Measurements from ENCODE around the gene UROC1. TPM values are rescaled to one million over a fixed set of nuclear protein-coding genes. Genes with fewer than 3 reads are reported as not detected.

Gene UROC1
- not detected in 2 replicates for total RNA-seq

DNA sequence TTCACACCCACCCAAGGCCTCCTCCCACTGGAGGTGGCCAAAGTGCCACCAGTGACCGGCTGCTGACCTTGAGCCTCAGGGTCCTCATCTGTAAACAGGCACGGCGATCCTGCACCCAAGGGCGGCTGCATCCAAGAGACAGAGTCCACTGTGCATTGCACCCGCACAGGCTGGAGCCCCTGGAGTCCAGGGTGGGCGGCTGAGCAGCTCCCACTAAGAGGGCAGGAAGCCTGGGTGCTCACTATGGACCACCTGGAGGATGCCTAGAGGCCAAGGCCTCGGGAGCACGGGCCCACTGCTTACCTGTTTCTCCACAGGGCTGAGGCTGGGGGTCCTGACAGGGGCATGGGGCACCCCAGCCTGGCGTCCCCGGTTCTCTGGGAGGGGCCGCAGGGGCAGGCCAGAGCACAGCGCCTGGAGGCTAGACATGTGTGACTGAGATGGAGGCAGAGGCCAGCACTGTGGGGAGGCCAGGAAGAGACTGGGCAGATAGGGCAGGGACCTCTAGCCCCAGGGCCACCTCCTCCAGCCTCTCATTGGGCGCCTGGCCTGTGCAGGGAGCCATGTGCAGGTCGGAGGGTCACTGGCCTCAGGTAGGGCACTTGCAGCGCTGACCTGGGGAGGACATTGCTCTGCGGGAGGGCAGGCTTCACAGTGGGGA is at the start of gene UROC1:
UROC1 (minus strand) TSS at position 483 of the 661 bp plus-strand sequence; CDS start at position 429, 54 bp downstream.
- DNase-seq (ENCODE audit: low read depth, low spot score), result no peak

GRCh38 chr3:126562737-126563276 is 45.2 kb upstream of the UROC1 start:
- DNase-seq (ENCODE audit: low read depth, low spot score), result no peak

DNA sequence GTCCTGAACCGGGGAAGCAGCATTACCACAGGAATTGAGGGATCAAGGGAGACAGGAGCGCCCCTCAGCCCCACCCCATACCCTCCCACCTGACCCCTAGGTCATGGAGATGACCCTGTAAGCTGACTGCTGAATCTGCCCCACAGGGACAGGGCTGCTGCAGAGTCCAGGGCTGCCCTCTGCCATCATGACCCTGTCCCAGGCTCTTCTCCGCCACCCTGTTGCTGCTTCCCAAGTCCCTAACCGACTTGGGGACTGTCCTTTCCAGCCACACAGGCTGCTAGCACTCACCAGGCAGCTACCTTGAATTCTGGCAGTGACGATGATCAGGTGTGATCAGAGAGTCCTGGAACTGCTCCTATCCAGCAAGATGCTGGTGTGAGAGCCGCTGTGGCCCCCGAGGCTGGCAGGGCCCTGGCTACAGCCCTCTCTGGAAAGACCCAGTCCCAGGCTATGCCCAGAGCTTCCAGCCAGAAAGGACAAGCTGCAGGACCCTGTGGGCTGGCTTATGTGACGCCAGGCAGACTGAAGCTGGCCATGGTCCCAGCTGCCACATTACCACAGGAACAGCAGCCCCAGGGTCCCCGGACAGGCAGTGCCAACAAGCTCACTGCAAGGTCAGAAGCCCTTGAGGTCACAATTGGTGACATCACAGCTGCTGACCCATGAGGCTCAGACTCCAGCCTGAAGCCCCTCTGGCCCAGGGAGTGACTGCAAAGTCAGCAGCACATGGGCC is 40.9 kb upstream of the UROC1 start, which contains the start of gene C3orf22:
C3orf22 (minus strand) TSS at position 597 of the 736 bp plus-strand sequence. CDS start 5,542 bp downstream, outside the sequence.
- no peak for DNase-seq (ENCODE audit: low read depth, low spot score)

DNA sequence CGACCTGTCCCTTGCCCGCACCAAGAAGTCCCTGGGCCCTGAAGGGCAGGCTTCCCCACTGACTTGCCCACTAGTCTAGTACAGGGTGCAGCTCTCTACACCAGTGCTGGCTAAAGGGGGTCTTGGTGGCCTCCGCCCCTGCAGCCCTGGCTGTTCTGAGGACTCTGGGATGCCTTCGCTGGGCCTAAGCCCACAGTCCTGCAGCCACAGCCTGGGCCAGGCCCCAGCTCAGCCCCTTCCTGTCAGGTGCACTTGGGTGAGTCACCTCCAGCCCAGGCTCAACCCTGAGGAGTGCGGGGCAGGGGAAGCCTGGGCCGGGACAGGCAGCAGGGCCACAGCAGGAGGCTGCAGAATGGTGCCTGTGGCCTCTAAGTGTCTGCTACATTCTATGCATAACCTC is 40.2 kb upstream of the UROC1 start:
- DNase-seq (ENCODE audit: low read depth, low spot score), result no peak

DNA sequence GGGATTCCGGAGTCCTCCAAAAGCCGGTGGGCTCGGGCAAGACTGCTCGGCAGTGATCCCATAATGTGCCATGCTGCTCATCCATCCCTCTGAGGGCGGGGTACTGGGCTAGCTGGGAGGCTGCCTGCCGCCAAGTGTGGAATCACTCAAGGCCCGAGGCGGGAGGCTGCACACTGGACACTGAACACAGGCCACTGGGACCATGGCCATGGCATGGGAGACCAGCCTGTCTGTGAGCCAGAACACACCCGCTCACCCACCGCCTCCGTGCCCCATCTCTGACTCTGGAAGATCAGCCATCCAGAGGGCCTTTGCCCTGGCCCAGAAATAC is 39.8 kb upstream of the UROC1 start:
- DNase-seq (ENCODE audit: low read depth, low spot score), result no peak

GRCh38 chr3:126556637-126557414 is 39.3 kb upstream of the UROC1 start:
- no peak for DNase-seq (ENCODE audit: low read depth, low spot score)

DNA sequence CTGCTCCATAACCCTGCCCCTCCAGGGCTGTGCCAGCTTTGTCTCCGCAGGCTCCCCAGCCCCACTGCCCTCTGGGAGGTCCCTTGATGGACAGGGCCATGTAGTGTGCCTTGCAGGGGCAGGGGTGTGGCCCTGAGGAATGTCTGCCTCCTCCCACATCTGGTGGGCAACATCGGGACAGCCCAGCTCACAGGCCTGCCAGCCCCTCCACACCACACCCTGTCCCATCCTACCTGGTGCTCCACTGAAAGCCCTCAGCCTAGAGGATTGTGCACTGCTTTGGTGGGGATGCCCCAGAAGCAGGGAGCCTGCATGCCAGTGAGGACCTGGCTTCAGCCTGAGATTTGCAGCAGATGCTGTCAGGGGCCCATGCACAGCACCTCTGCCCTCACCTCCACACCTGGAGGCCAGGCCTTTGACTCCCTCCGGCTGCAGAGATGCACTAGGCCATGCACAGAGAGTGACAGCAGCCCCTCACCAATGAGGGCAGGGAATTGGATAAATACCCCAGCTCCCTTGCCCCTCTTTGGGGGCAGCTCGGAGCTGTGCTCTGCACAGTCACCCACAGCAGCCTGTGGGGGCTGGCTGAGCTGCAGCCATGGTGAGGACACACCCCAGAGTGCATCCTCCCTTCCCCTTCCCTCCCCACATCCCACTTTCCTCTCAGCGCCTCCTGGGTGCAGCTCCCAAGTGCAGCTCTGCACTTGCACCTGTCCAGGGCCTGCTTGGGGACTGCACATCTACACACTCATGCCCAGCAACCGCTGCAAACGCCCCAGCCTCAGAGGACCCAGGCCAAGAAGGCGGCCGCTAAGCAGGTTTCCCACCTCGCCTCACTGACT is 38.4 kb upstream of the UROC1 start:
- no peak for DNase-seq (ENCODE audit: low read depth, low spot score)

- DNase-seq (ENCODE audit: low read depth, low spot score), result no peak
Observed at GRCh38 chr3:126554560-126555525, 37.3 kb upstream of the UROC1 start.

GRCh38 chr3:126553284-126554084 is 35.9 kb upstream of the UROC1 start:
- DNase-seq (ENCODE audit: low read depth, low spot score), result no peak

DNA sequence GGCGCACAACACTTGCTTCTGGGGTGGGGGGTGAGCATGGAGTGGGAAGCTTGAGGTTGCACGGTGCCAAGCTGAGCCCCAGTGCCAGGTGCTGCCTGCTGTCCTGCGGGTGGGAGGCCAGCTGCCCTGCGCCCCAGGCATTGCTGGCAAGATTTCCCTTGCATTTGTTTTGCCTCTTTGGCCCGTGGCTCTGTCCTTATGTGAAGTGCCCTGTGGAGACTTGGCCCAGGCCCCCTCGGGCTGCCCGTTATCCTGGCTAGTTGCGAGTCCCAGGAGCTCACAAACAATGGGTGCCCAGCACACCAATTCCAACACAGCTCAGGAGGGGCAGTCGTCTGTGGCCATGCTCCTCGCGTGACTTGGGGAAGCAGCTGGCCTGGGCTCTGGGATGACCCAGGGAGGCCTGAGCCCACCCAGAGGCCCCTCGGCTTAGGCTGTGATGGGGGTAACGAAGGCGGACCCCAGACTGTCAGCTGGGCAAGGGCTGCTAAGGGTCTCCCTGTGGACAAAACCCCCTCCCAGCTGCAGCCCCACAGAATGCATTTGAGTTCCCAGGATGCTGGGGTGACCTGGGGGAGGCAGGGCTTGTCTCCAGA is 35.2 kb upstream of the UROC1 start:
- no peak for DNase-seq (ENCODE audit: low read depth, low spot score)

- no peak for DNase-seq (ENCODE audit: low read depth, low spot score)
Observed at GRCh38 chr3:126551839-126552687, 34.5 kb upstream of the UROC1 start.

DNA sequence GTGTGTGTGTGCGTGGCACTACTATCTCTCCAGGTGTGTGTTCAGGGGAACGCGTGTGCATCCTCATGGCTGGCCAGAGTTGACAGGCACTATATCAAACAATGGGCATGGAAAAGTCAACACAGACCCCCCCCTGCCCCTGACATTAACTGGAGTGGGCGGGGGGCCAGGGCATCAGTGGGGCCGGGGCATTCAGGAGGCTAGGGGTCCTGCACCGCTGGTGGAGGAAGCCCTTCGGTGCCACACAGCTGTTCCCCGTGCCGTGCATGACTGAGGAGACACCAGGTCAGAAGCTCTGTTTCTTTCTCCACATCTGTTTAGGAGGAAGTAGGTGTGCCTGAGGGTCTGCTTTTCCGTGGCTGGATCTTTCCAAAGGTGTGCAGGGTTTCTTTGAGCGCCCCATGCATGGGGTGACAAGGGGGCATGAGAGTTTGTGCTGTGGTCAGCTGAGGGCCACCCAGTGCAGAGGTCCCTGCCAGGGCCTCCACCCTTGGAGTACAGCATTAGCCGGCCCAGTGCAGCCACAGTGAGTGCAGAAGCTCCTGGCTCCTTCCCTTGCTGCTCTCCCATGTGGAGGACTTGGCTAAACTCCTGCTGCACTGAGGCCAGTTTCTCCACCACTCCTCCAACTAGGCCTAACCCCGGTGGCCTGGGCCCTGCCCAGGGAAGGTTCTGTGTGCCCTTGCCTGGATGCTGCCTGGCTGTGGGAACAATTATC is 33.7 kb upstream of the UROC1 start:
- DNase-seq (ENCODE audit: low read depth, low spot score), result no peak

GRCh38 chr3:126550488-126551051 is 33.0 kb upstream of the UROC1 start:
- no peak for DNase-seq (ENCODE audit: low read depth, low spot score)

- DNase-seq (ENCODE audit: low read depth, low spot score), result no peak
Observed at GRCh38 chr3:126549861-126550487, 32.4 kb upstream of the UROC1 start.

DNA sequence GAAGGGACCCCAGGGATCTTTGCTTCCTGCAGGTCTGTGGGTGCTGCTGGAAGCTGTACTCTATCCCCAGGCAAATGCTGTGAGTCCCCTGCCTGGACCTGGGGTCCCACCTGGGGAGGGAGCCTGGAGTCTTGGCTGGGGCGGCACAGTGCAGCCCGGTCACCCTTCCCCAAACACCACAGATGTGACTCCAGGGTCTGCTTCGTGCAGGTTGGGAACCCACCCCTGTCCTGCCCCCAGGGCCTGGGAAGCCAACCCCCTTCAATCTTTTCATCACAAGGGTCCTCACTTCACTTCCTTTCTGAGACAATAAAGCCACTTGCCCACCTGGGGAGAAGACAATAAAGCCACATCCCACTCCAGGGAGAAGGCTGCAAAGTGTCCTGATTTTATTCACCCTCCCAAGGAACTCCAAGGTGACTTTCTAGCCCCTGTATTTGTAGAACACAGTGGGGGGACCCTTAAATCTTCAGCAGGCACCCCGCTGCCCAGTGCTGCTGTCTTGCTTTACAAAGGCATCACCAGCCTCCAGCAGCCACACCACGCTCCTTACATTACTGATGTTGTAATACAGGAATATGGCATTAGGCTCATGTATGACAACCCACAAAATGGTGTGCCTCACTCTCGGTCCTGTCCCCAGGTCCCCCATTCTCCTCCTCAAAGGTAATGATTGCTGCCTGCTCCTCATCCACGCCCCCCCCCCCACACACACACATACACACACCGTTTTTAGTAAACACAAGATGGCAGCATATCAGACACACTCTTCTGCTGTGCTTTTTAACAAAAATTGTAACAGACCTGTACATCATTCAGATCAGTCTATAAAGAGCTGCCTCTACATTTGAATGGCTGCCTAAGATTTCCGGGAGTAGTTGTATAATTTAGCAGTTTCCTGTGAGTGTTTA is 31.2 kb upstream of the UROC1 start:
- no peak for DNase-seq (ENCODE audit: low read depth, low spot score)

Measured in pulmonary artery endothelial cell (primary cell).